GM19324 (cell line): Measurements from ENCODE around the gene ZSCAN22.
"Not testable (repeated sequence)": the region's sequence is repeated elsewhere in the genome, so short reads cannot be mapped to it uniquely, and the experiment has no call there.

Experiments used
- ATAC-seq: cut with Tn5 transposase; IDR thresholded peaks from one replicate; pipeline ENCODE4 v1.9.1; 2021; ENCODE audit warnings: mild to moderate bottlenecking, moderate library complexity; ENCODE audit not compliant: unreplicated experiment, low FRiP score

The ZSCAN22 gene

DNA sequence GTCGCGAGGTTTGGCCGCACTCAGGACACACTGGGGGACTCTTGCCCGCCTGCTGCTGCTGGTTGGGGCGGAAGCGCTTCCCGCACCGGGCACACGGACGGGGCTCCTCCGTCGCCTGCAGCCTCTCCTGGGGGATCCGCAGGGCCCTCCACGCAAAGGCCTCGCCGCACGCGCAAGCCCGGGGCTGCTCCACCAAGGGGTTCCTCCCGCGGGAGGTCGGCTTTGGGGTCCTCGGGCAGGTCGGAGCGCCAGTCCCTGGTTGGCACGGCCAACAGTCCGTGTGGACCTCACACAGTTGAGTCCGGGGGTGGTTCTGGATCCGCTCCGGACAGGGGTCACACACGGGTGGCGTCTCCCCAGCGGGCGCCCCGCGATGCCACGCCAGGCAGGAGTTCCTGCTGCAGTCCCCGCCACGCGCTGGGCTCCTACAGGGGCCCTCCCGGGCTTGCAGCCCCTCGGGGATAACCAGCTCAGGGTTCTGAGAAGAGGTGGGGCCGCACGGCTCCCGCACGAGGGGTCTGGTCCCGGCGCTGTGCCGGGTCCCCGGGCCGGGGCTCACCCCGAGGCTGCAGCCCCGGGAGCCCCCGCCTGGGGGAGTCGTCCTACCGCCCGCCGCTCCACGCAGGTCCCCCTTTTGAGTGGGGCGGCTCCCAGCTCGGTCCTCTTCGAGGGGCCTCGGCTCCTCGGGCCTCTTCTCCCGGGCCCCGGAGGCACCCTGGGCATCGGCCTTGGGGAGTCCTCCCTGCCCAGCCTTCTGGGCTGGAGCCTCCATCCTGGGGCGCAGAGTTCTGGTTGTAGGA lies 42.0 kb downstream of the ZSCAN22 start:
- ATAC-seq = no peak

GRCh38 chr19:58372311-58373133 lies 45.7 kb downstream of the ZSCAN22 start:
- no peak for ATAC-seq

DNA sequence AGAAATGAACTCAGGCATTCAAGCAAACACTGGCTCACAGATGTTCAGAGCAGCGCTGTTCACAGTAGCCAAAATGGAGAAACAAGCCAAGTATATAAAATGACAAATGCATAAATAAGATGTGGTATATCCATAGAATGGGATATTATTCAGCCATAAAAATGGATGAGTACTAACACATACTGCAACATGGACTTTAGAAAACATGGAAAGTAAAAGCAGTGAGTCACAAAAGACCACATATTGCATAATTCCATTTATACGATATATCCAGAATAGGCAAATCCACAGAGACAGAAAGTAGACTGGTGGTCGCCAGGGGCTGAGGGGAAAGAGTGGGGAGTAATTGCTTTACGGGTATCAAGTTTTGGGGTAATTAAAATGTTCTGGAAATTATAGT lies 47.4 kb downstream of the ZSCAN22 start:
- ATAC-seq = no peak

GRCh38 chr19:58376724-58377123 lies 49.9 kb downstream of the ZSCAN22 start:
- not testable (repeated sequence) for ATAC-seq

GRCh38 chr19:58379246-58379645 lies 52.5 kb downstream of the ZSCAN22 start:
- no peak for ATAC-seq

GRCh38 chr19:58380037-58380661 lies 53.4 kb downstream of the ZSCAN22 start:
- ATAC-seq = no peak

GRCh38 chr19:58380662-58381459 lies 54.1 kb downstream of the ZSCAN22 start, which contains the start of gene ZNF837:
TSS of gene ZNF837 (minus strand) at chr19:58381030. CDS start at chr19:58369332, 11,698 bp downstream.
- ATAC-seq = peak; percentile 88

DNA sequence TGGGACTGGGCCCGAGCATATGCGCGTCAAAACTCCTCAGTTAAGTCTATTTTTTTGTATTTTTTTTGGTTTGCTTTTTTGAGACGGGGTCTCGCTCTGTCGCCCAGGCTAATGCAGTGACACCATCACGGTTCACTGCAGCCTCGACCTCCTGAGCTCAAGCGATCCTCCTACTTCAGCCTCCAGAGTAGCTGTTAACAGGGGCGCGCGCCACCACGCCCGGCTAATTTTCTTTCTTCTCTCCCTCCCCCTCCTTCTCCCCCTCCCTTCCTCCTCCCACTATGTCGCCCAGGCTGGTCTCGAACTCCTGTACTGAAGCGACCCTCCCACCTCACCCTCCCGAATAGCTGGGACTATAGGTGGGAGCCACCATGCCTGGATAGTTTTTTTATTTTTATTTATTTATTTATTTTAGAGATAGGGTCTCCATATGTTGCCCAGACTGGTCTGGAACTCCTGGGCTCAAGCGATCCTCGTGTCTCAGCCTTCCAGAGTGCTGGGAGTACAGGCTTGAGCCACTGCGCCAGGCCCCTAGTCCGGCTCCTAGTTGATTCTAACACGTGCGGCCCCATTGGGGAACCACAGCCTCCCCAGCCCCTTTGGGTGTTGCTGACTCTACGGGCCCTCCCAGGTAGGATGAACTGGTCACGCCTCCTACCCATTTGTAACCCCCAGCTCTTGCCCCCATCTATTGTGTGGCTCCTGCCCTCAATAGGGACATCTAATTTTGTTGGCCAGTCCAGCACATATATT lies 54.8 kb downstream of the ZSCAN22 start:
- ATAC-seq = no peak

DNA sequence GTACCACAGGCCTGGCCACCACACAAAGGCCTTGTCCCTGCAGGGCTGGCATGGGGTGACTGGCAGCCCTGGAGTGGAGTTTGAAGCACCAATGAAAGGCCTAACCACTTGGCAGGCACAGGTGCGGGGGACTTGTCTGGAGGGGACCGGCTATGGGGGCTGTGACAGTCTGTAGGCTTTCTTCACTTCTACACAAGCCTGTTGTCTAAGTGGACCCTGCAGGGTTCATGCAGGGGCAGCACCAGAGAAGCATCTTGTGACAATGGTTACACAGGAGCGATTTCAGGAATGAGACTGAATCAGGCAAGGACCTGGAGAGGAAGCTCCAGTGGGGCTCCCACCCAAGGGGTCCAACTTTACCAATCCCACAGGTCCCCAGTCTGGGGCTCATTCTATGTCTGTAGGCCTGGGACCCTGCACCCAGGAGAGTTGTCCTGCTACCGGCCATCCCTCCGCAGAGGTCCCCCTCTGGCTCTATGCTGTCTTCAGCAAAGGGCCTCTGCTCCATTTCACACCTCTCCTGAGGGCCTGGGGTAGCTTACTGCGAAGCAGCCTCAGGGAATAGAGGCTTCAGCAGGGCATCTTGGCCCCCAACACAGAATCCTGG lies 56.3 kb downstream of the ZSCAN22 start:
- no peak for ATAC-seq

DNA sequence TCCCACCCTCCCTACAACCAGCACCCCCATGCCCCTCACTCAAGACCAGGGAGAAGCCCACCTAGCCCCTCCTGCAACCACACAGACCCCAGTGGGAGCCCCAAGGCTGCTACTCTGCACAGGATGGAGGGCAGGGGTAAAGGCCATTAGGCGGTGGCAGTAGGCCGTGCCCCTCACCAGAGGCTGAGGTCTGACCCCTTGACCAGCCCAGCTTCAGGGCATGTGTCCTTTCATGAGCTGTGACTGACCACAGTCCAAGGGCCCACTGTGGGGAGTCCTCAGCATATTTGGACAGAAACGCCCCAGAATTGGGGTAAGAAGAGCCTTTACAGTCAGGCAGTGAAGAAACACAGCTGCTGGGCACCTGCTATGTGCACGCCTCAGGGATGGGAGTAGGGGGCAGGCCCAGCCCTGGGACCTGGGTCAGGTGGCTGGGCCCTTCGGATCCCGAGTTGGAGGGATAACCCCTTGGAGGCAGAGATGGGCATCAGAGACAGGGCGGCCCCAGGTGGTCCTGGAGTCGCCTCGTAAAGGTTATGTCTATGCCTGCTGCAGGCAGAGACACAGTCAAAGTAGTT lies 58.6 kb downstream of the ZSCAN22 start:
- ATAC-seq = no peak

DNA sequence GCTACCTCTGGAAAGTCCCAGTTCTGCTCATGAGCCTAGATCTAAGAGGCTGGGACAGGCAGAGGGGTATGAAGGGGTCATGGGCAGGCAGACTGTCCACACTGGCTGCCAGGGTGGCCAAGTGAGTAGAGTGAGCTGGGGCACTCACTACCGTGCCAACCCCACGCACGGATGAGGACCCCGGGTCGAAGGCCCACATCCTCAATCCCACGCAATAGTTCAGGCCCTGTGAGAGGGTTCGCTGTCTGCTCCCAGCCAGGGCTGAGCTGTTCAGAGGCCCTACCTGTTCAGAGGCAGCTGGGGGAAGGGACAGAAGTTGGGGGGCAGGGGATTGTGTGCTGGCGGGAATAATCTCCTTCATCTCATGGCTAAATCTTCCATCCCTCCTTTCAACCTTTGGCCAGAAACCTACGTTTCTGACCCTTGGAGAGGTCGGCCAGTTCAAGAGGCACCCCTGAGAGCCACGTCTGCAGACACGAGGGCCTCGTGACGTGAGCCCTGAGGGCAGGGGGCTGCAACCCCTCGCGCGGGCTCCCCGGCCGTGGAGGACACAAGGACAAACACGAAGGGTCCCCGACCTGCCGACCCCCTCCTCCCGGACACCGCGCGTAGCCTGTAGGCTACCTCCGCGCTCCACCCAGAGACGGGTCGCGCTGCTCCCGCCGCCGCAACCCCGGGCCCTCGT lies 59.2 kb downstream of the ZSCAN22 start:
- no peak for ATAC-seq

GRCh38 chr19:58386576-58387337 lies 60.0 kb downstream of the ZSCAN22 start, which contains the start of gene RPS5:
TSS of gene RPS5 (plus strand) at chr19:58387269. CDS start at chr19:58388138, 869 bp downstream.
- peak; percentile 91 for ATAC-seq

DNA sequence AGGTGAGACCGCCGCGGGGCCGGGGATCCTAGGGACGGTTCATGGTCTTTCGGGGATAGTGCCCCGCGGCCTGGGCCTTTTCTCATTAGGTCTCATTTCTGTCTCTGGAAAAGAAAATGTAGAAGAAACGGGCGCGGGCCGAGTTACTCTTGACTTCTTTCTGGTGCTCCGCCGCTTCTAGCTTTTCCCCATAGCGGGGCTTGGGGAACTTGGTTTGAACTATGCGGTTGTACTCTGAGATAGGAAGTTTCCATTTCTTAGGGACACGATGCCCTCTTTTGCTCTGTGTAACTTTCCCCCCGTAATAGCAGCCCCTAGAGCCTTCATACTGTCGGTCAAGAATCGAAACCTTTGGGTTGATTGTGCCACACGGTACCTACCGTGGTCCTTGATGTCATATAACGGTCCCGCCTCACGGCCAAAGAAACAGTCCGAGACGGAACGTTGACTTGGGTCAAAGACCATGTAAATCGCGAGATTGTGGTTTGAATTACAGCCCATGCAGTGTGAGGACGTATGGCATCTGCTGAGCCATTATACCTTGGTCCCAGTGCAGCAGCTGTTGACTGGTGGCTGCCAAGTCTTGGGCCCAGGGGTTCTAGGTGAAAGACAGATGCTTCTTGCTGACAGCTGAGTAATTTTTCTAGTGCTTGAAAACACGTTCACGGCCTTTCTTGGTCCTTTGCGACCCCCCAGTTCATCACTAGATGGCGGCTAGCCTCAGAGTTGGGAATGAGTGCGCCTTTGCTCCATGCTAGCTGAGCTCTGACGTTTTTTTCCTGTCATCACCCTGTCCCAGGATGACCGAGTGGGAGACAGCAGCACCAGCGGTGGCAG lies 60.8 kb downstream of the ZSCAN22 start:
- no peak for ATAC-seq

GRCh38 chr19:58388175-58388526 lies 61.4 kb downstream of the ZSCAN22 start:
- no peak for ATAC-seq
